HepG2 (cell line): ENCODE results near the gene SULT2B1. TPM values are rescaled to one million over a fixed set of nuclear protein-coding genes. Genes with fewer than 3 reads are reported as not detected.

Source experiments
- AGO1 ChIP-seq: fragments of 200-400 bp; formaldehyde crosslinking; IDR thresholded peaks from 2 replicates; pipeline ENCODE4 v1.6.1; 2017; ENCODE audit warnings: mild to moderate bottlenecking, low read depth, low read length, moderate library complexity; ENCODE audit not compliant: poor library complexity, severe bottlenecking
- GATA4 ChIP-seq: sonication (generic); IDR thresholded peaks from 2 replicates; pipeline ENCODE4 v1.6.1; 2016; ENCODE audit warnings: antibody characterized with exemption, low read depth, borderline replicate concordance
- HNF4A ChIP-seq: sonication (generic); formaldehyde crosslinking; IDR thresholded peaks from 2 replicates; pipeline ENCODE4 v1.4.0; 2020; ENCODE audit warnings: missing genetic modification reagents
- HOXA9 ChIP-seq: sonication (generic); formaldehyde crosslinking; IDR thresholded peaks from 2 replicates; pipeline ENCODE4 v1.8.1; 2022; ENCODE audit warnings: missing genetic modification reagents, mild to moderate bottlenecking, moderate library complexity, borderline replicate concordance
- KAT7 ChIP-seq: IDR thresholded peaks from 2 replicates; pipeline ENCODE4 v1.6.1; 2018; ENCODE audit warnings: borderline replicate concordance, missing compliant biosample characterization
- MAZ ChIP-seq, 2 experiments: sonication (generic) in 1 of 2; formaldehyde crosslinking in 1 of 2; IDR thresholded peaks; 2 replicates each; pipeline versions ENCODE4 v1.5.0 to v1.6.1; 2012 to 2020; ENCODE audit warnings: low read depth in 2 of 2, mild to moderate bottlenecking in 2 of 2, borderline replicate concordance in 1 of 2, improper control_type of control experiment in 1 of 2, low read length in 1 of 2, missing genetic modification reagents in 1 of 2, moderate library complexity in 1 of 2
- MIER3 ChIP-seq: IDR thresholded peaks from 2 replicates; pipeline ENCODE4 v1.6.1; 2016; ENCODE audit warnings: missing compliant biosample characterization, borderline replicate concordance
- RAD21 ChIP-seq: fragments of 450-650 bp; formaldehyde crosslinking; IDR thresholded peaks from 2 replicates; pipeline ENCODE4 v1.5.0; 2020; ENCODE audit warnings: mild to moderate bottlenecking
- RBM39 ChIP-seq: fragments of 200-400 bp; formaldehyde crosslinking; IDR thresholded peaks from one replicate; pipeline ENCODE4 v1.6.1; 2018; ENCODE audit warnings: antibody characterized with exemption, mild to moderate bottlenecking, low read depth, low read length; ENCODE audit not compliant: poor library complexity, severe bottlenecking
- RFX1 ChIP-seq: fragments of 450-650 bp; IDR thresholded peaks from 2 replicates; pipeline ENCODE4 v1.6.1; 2017
- SP5 ChIP-seq: IDR thresholded peaks from 2 replicates; pipeline ENCODE4 v1.6.1; 2016; ENCODE audit warnings: low read depth, borderline replicate concordance
- SYNCRIP ChIP-seq: fragments of 200-400 bp; formaldehyde crosslinking; IDR thresholded peaks from 2 replicates; pipeline ENCODE4 v1.6.1; 2018; ENCODE audit warnings: mild to moderate bottlenecking, low read depth, low read length; ENCODE audit not compliant: insufficient read depth
- WIZ ChIP-seq: sonication (generic); formaldehyde crosslinking; IDR thresholded peaks from 2 replicates; pipeline ENCODE4 v1.5.1; 2020; ENCODE audit warnings: mild to moderate bottlenecking, missing genetic modification reagents
- YEATS2 ChIP-seq: sonication (generic); formaldehyde crosslinking; IDR thresholded peaks from 2 replicates; pipeline ENCODE4 v1.4.0; 2020; ENCODE audit warnings: missing genetic modification reagents, borderline replicate concordance
- ZNF124 ChIP-seq: sonication (generic); formaldehyde crosslinking; IDR thresholded peaks from 2 replicates; pipeline ENCODE4 v1.4.0; 2020; ENCODE audit warnings: missing genetic modification reagents
- ZNF543 ChIP-seq: sonication (generic); formaldehyde crosslinking; IDR thresholded peaks from 2 replicates; pipeline ENCODE4 v1.4.0; 2020; ENCODE audit warnings: mild to moderate bottlenecking, missing genetic modification reagents
- ZNF841 ChIP-seq: sonication (generic); formaldehyde crosslinking; IDR thresholded peaks from 2 replicates; pipeline ENCODE4 v1.8.1; 2023; ENCODE audit warnings: missing genetic modification reagents, borderline replicate concordance
- ZNF878 ChIP-seq: sonication (generic); formaldehyde crosslinking; IDR thresholded peaks from 2 replicates; pipeline ENCODE4 v1.8.1; 2023; ENCODE audit warnings: mild to moderate bottlenecking, missing genetic modification reagents, moderate library complexity
- polyA plus RNA-seq, 8 experiments: library from polyadenylated mRNA; depleted of rRNA in 3 of 8; stranded (reverse) in 7 of 8; unstranded in 1 of 8; fragments of >200 nt; fragmentation: Illumina TruSeq in 4 of 8; extraction: Trizol in 4 of 8; gene quantifications; 2 replicates each; pipeline versions ENCODE4 v1.2.1 to v1.2.3, GENCODE V29; 2011 to 2016; ENCODE audit warnings: low read depth in 4 of 8, missing spikeins in 1 of 8, mixed read lengths in 1 of 8; ENCODE audit not compliant: insufficient read depth in 1 of 8
- total RNA-seq, 5 experiments: library from RNA; depleted of rRNA; stranded (reverse); fragments of >200 nt; fragmentation: Illumina TruSeq; extraction: Trizol; gene quantifications; 2 replicates each; pipeline ENCODE4 v1.2.3, GENCODE V29; 2016; ENCODE audit warnings: low read depth in 1 of 5
- TF ChIP-seq, protein P1 (sequence below): IDR thresholded peaks from 2 replicates; pipeline ENCODE4 v1.4.0; 2020; ENCODE audit warnings: mild to moderate bottlenecking, missing genetic modification reagents
- TF ChIP-seq, protein P2 (sequence below): sonication (generic); formaldehyde crosslinking; IDR thresholded peaks from 2 replicates; pipeline ENCODE4 v1.4.0; 2020; ENCODE audit warnings: missing genetic modification reagents, borderline replicate concordance

The SULT2B1 gene
- total and polyA plus RNA-seq, 2 of the 13 experiments (the other 11 are each of a cell fraction or from before 2014, with no cell fraction given) = 0.13 TPM; not detected in 1

DNA sequence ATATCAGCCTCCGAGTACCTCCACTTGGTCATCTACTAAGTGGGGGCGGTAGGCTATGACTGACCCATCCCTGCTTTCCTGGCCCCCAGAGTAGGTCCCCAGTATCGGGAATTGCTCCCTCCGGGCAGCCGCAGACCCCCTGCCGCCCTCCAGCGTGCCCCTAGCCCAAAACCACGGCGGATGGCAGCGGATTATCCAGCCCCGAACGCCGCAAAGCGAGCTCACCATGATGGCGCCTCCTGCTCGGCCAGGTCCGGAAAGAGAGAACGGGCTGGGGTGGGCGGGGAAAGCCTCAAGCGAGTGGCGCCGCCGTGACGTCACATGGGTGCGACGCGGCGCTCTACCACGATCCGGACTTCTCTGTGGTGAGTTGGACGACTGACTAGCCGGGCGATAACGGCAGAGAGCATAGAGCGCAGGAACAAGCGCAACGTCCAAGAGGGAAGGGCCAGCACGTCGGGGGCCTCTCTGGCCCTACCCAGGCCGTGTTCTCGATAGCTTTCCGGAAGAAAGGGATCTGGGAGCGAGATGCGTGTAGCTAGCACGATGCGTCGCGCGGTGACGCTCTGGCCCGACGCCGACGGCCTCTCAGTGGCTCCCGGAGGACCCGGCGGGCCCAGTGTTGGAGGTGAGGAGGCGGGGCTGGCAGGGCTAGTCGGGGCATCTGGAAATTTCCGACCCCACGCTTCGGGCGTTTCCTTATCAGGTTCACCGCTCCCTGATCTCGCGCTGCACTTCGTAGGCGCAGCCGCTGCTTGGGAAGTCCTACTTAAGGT lies 67.1 kb downstream of the SULT2B1 start, which contains the start of the genes RPL18 and SPHK2 (continued):
- TF ChIP-seq, protein P1, sequence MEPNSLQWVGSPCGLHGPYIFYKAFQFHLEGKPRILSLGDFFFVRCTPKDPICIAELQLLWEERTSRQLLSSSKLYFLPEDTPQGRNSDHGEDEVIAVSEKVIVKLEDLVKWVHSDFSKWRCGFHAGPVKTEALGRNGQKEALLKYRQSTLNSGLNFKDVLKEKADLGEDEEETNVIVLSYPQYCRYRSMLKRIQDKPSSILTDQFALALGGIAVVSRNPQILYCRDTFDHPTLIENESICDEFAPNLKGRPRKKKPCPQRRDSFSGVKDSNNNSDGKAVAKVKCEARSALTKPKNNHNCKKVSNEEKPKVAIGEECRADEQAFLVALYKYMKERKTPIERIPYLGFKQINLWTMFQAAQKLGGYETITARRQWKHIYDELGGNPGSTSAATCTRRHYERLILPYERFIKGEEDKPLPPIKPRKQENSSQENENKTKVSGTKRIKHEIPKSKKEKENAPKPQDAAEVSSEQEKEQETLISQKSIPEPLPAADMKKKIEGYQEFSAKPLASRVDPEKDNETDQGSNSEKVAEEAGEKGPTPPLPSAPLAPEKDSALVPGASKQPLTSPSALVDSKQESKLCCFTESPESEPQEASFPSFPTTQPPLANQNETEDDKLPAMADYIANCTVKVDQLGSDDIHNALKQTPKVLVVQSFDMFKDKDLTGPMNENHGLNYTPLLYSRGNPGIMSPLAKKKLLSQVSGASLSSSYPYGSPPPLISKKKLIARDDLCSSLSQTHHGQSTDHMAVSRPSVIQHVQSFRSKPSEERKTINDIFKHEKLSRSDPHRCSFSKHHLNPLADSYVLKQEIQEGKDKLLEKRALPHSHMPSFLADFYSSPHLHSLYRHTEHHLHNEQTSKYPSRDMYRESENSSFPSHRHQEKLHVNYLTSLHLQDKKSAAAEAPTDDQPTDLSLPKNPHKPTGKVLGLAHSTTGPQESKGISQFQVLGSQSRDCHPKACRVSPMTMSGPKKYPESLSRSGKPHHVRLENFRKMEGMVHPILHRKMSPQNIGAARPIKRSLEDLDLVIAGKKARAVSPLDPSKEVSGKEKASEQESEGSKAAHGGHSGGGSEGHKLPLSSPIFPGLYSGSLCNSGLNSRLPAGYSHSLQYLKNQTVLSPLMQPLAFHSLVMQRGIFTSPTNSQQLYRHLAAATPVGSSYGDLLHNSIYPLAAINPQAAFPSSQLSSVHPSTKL (CRISPR knock-in tag) = peak; percentile 68
- TF ChIP-seq ZNF841 (CRISPR knock-in tag) (no peak), ZNF124 (peak; percentile 86; the same call in 1 of the 2 replicates), MAZ (IDR thresholded peaks at IDR 0.05; ENCODE audit: borderline replicate concordance, low read depth, low read length) (peak; percentile 24), MAZ (CRISPR knock-in tag; IDR thresholded peaks at IDR 0.05; ENCODE audit: low read depth) (peak; percentile 90), SP5 (peak; percentile 81), SYNCRIP (no peak), RAD21 (CRISPR knock-in tag) (peak; percentile 7; the same call in 1 of the 2 replicates), MIER3 (CRISPR knock-in tag) (peak; percentile 98), GATA4 (peak; percentile 71), AGO1 (peak; percentile 49), WIZ (CRISPR knock-in tag) (peak; percentile 95), ZNF543 (CRISPR knock-in tag) (no peak; the same call in 1 of the 2 replicates), RFX1 (peak; percentile 17; the same call in 1 of the 2 replicates), HNF4A (CRISPR knock-in tag) (peak; percentile 43; the same call in 1 of the 2 replicates), ZNF878 (CRISPR knock-in tag) (peak; percentile 21; the same call in 1 of the 2 replicates), YEATS2 (CRISPR knock-in tag) (peak; percentile 100), RBM39 (peak; percentile 98), KAT7 (CRISPR knock-in tag) (peak; percentile 95), HOXA9 (CRISPR knock-in tag) (peak; percentile 41; the same call in 1 of the 2 replicates)
- TF ChIP-seq, protein P2, sequence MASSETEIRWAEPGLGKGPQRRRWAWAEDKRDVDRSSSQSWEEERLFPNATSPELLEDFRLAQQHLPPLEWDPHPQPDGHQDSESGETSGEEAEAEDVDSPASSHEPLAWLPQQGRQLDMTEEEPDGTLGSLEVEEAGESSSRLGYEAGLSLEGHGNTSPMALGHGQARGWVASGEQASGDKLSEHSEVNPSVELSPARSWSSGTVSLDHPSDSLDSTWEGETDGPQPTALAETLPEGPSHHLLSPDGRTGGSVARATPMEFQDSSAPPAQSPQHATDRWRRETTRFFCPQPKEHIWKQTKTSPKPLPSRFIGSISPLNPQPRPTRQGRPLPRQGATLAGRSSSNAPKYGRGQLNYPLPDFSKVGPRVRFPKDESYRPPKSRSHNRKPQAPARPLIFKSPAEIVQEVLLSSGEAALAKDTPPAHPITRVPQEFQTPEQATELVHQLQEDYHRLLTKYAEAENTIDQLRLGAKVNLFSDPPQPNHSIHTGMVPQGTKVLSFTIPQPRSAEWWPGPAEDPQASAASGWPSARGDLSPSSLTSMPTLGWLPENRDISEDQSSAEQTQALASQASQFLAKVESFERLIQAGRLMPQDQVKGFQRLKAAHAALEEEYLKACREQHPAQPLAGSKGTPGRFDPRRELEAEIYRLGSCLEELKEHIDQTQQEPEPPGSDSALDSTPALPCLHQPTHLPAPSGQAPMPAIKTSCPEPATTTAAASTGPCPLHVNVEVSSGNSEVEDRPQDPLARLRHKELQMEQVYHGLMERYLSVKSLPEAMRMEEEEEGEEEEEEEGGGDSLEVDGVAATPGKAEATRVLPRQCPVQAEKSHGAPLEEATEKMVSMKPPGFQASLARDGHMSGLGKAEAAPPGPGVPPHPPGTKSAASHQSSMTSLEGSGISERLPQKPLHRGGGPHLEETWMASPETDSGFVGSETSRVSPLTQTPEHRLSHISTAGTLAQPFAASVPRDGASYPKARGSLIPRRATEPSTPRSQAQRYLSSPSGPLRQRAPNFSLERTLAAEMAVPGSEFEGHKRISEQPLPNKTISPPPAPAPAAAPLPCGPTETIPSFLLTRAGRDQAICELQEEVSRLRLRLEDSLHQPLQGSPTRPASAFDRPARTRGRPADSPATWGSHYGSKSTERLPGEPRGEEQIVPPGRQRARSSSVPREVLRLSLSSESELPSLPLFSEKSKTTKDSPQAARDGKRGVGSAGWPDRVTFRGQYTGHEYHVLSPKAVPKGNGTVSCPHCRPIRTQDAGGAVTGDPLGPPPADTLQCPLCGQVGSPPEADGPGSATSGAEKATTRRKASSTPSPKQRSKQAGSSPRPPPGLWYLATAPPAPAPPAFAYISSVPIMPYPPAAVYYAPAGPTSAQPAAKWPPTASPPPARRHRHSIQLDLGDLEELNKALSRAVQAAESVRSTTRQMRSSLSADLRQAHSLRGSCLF = no peak
